Hypothalamus (tissue), 51 donors: ENCODE results near the gene KRTAP5-7.
"Not testable (repeated sequence)": the region's sequence is repeated elsewhere in the genome, so short reads cannot be mapped to it uniquely, and the experiment has no call there.

Experiments
- DNase-seq, 51 donors: peaks; one replicate each; lab custom pipeline; 2025; lab: John Stamatoyannopoulos, UW

KRTAP5-7 gene, protein sequence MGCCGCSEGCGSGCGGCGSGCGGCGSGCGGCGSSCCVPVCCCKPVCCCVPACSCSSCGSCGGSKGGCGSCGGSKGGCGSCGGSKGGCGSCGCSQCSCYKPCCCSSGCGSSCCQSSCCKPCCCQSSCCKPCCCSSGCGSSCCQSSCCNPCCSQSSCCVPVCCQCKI

GRCh38 chr11:71526796-71527575 is at the start of gene KRTAP5-7:
TSS of gene KRTAP5-7 (plus strand) at chr11:71527267. CDS start at chr11:71527301, 34 bp downstream.
- DNase-seq: not testable (repeated sequence)

GRCh38 chr11:71477641-71478527 is 49.2 kb upstream of the KRTAP5-7 start:
- DNase-seq: no peak

DNA sequence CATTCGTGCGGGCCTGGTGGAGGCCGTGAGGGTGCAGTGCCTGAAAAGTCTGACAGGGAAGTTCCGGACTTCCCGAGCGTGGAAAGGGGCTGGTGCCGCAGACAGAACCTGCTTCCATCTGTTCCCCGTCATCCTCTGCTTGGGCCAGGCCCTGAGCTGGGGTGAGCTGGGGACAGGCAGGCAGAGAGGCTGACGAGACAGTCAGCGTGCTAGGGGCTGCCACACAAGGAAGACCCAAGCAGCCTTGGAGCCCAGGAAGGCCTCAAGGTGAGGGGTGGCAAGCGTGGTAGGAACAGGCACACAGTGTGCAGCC is 48.6 kb upstream of the KRTAP5-7 start:
- DNase-seq: no peak

GRCh38 chr11:71481101-71481960 is 45.7 kb upstream of the KRTAP5-7 start:
- no peak for DNase-seq

DNA sequence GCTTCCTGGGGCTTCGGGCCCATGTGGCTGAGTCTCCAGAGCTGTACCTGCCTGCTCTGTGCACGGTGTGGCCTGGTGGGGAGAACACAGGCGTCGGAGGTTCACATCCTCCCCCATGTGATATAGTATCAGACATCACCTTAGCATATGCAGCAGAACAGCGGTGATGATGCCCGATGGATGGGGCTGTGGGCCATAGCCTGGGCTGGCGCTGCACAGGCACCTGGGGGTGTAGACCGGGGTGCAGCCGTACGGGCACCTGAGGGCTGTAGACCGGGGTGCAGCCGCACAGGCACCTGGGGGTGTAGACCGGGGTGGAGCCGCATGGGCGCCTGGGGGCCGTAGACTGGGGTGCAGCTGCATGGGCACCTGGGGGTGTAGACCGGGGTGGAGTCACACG is 44.9 kb upstream of the KRTAP5-7 start:
- no peak for DNase-seq

- no peak for DNase-seq
These were observed 44.2 kb upstream of the KRTAP5-7 start for GRCh38 chr11:71482746-71483364.

- DNase-seq: no peak
These were observed 43.4 kb upstream of the KRTAP5-7 start for GRCh38 chr11:71483692-71484091.

- DNase-seq: no peak
These were observed 42.6 kb upstream of the KRTAP5-7 start for GRCh38 chr11:71484248-71485062.

DNA sequence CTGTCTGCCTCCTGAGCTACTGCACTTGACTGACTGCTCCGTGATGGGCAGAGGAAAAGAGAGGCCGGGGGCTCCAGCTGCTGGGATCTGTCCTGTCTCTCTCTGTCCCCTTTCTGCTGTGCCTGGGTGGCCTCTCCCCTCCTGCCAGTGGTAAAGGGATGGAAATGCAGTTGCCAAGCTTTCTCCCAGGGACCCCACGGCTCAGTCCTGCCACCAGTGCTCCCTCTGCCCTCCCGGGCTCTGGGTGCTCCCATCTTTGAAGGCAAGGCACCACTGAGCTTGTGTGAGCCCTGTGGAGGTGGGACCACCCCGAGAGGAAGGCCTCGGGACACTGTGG is 42.0 kb upstream of the KRTAP5-7 start:
- DNase-seq: no peak

DNA sequence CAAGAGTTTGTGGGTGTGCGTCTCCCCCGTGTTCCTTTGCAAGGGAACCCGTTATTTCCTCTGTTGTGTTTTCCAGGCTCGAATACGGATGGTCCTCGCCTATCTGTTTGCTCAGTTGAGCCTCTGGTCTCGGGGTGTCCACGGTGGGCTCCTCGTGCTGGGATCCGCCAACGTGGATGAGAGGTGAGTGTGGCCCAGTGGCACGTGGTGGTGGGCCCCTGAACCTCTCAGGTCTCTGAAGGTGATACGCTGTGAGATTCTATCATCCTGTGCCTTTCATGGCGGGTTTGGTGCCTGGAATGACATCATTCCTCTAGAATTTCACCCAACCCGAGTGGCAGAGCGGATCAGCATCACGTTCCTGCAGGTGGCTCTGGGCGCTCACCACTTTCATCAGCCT is 41.6 kb upstream of the KRTAP5-7 start:
- no peak for DNase-seq

DNA sequence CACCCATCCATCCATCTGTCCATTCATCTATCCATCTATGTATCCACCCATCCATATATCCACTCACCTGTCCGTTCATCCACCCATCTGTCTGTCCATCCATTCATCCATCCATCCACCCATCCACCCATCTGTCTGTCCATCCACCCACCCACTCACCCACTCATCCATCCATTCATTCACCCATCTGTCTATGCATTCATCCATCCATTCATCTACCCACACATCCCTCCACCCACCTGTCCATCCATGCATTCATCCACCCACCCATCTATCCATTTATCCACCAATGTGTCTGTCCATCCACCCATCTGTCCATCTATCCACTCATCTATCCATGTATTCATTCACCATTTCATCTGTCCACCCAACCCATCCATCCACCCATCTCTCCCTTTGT is 40.7 kb upstream of the KRTAP5-7 start:
- no peak for DNase-seq

GRCh38 chr11:71488681-71489270 is 38.3 kb upstream of the KRTAP5-7 start:
- no peak for DNase-seq

DNA sequence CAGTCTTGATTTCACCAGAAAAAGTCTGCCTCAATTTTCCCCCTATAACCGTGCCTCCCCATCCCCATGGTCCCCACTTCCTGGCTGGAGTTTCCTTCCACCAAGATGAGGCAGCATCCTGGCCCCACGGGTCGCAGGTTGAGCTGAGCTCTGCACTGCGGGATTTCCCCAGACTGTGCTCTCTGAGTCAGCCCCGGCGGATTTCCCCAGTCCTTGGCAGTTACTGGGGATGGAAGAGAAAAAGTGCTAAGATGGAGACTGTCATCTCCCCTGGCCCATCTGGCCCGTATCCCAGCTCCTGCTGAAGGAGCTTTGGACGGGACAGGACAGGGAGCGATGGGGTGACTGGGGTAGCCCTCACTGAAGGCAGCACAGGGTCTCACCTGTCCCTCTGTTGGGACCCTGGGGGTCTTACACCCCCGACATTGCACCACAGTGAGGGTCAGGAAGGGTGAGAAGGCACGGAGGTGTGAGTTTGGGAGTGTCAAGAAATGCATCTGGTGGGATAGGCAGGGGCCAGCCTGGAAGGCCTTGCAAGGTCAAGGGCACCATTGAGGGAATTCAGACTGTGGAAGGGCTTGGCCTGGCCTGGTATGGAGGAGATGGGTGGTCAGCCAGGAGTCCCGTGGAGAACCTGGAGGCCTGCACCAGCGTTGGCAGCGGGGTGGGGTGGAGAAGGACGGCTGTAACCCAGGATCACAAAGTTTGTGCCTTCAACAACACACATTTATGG is 37.6 kb upstream of the KRTAP5-7 start:
- no peak for DNase-seq

- no peak for DNase-seq
These were observed 36.9 kb upstream of the KRTAP5-7 start for GRCh38 chr11:71490044-71490730.

GRCh38 chr11:71490731-71491390 is 36.2 kb upstream of the KRTAP5-7 start:
- no peak for DNase-seq

GRCh38 chr11:71491531-71491930 is 35.5 kb upstream of the KRTAP5-7 start:
- DNase-seq: no peak

DNA sequence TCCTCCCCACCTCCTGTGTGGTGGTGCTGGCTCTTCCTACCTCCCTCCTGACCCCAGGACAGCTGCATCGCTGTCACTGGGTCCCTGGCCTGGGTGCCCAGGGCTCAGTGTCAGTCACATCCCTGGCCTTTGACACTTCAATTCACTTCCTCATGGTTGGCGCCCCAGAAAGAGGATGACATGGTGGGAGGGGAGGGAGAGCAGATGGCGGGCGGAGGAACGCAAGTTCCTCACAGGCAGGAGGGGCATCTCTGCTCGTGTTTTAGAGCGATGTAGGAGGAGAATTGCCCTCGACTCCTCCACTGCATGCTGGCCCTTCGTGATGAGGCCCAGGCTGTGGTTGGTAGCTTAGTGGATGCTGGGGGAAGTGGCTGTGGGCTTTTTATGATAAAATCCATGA is 35.1 kb upstream of the KRTAP5-7 start:
- DNase-seq: no peak
